ENCODE data around the gene ZNF280C. TPM values are rescaled to one million over a fixed set of nuclear protein-coding genes. Genes with fewer than 3 reads are reported as not detected.

ZNF280C gene
- total RNA-seq, 1 experiment from 2014 or later: 7.8 TPM

DNA sequence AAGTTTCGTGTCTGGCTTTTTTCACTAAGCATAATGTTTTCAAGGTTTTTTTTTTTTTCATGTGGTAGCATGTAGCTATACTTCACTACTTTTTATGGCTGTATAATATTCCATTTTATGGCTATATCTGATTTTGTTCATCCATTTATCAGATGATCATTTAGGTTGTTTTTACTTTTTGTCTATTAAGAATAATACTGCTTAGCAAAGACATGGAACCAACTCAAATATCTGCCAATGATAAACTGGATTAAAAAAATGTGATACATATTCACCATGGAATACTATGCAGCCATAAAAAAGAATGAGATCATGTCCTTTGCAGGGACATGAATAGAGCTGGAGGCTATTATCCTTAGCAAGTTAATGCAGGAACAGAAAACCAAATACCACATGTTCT, 32.7 kb upstream of the ZNF280C start:
- no peak for DNase-seq
- POLR2A ChIA-PET (ENCODE audit: unreplicated experiment): no interaction called here
- Histone ChIP-seq H3K4me1 (replicated peaks; ENCODE audit: insufficient read depth) (peaks cover 15% of the 10 kb centered on the region), H4K20me1 (ENCODE audit: insufficient read depth) (no peaks in the 10 kb centered on the region), H3K9me2 (ENCODE audit: insufficient read depth) (no peaks in the 10 kb centered on the region), H3K36me3 (ENCODE audit: low read depth) (no peaks in the 10 kb centered on the region), H3K4me2 (no peak overlapping the region), H3F3A (ENCODE audit: insufficient read depth, low read depth) (no peaks in the 10 kb centered on the region), H3K4me3 (no peak overlapping the region), H3K9me3 (ENCODE audit: insufficient read depth, low read depth) (peaks cover 3% of the 10 kb centered on the region; the same call in 1 of the 2 replicates), H3K79me2 (ENCODE audit: low read depth) (no peaks in the 10 kb centered on the region), H3K27me3 (ENCODE audit: insufficient read depth, low read depth) (no peaks in the 10 kb centered on the region), H2AFZ (no peak overlapping the region), H3K27ac (no peak overlapping the region)
- BruUV-seq (replicated peaks): no TSS peak
- intact Hi-C loops (cut with micrococcal nuclease; ENCODE audit: unreplicated experiment): no loop called here
- CTCF ChIA-PET: interaction anchor here (0.6 kb wide), 1 partner anchor 220 kb away, joined by 7 read pairs; no protein-coding TSS in a partner anchor
- no peak for TF ChIP-seq EZH2 (IDR thresholded peaks at IDR 0.05; ENCODE audit: low read depth)
- TF ChIP-seq, protein P1, sequence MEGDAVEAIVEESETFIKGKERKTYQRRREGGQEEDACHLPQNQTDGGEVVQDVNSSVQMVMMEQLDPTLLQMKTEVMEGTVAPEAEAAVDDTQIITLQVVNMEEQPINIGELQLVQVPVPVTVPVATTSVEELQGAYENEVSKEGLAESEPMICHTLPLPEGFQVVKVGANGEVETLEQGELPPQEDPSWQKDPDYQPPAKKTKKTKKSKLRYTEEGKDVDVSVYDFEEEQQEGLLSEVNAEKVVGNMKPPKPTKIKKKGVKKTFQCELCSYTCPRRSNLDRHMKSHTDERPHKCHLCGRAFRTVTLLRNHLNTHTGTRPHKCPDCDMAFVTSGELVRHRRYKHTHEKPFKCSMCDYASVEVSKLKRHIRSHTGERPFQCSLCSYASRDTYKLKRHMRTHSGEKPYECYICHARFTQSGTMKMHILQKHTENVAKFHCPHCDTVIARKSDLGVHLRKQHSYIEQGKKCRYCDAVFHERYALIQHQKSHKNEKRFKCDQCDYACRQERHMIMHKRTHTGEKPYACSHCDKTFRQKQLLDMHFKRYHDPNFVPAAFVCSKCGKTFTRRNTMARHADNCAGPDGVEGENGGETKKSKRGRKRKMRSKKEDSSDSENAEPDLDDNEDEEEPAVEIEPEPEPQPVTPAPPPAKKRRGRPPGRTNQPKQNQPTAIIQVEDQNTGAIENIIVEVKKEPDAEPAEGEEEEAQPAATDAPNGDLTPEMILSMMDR (conservative IDR thresholded peaks at IDR 0.05): no peak

DNA sequence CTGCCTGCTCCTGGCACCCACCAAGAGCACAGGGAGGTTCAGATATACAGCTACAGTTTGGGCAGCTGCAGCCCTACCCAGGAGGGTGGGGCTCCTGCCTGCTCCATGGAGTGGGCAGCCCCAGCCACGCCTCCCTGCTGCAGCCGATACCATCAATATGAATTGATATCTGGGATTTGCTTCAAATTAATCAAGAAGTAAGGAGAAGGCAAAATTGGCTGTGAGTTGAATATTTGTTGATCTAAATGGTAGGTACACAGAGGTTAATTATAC, 31.2 kb upstream of the ZNF280C start:
- Histone ChIP-seq H3K4me3 (no peak overlapping the region), H3K79me2 (ENCODE audit: low read depth) (no peaks in the 10 kb centered on the region), H3K9me2 (ENCODE audit: insufficient read depth) (peaks cover 4% of the 10 kb centered on the region; the same call in 1 of the 2 replicates), H3K9me3 (ENCODE audit: insufficient read depth, low read depth) (peaks cover 3% of the 10 kb centered on the region; the same call in 1 of the 2 replicates), H3K4me1 (replicated peaks; ENCODE audit: insufficient read depth) (peaks cover 18% of the 10 kb centered on the region), H4K20me1 (ENCODE audit: insufficient read depth) (0 out of 2 replicates have a peak, but pooled peaks cover 5% of the 10 kb centered on the region), H3K36me3 (ENCODE audit: low read depth) (no peaks in the 10 kb centered on the region), H2AFZ (no peak overlapping the region), H3K4me2 (no peak overlapping the region), H3K27ac (no peak overlapping the region), H3K27me3 (ENCODE audit: insufficient read depth, low read depth) (no peaks in the 10 kb centered on the region), H3F3A (ENCODE audit: insufficient read depth, low read depth) (no peaks in the 10 kb centered on the region)
- no TSS peak for BruUV-seq (replicated peaks)
- DNase-seq: no peak
- POLR2A ChIA-PET (ENCODE audit: unreplicated experiment): interaction anchor here (0.6 kb wide), 1 partner anchor 614 kb away, joined by 3 read pairs; no protein-coding TSS in a partner anchor
- intact Hi-C loops (cut with micrococcal nuclease; ENCODE audit: unreplicated experiment): no loop called here
- no peak for TF ChIP-seq EZH2 (IDR thresholded peaks at IDR 0.05; ENCODE audit: low read depth)
- TF ChIP-seq, protein P1 (conservative IDR thresholded peaks at IDR 0.05): no peak
- CTCF ChIA-PET: no interaction called here

DNA sequence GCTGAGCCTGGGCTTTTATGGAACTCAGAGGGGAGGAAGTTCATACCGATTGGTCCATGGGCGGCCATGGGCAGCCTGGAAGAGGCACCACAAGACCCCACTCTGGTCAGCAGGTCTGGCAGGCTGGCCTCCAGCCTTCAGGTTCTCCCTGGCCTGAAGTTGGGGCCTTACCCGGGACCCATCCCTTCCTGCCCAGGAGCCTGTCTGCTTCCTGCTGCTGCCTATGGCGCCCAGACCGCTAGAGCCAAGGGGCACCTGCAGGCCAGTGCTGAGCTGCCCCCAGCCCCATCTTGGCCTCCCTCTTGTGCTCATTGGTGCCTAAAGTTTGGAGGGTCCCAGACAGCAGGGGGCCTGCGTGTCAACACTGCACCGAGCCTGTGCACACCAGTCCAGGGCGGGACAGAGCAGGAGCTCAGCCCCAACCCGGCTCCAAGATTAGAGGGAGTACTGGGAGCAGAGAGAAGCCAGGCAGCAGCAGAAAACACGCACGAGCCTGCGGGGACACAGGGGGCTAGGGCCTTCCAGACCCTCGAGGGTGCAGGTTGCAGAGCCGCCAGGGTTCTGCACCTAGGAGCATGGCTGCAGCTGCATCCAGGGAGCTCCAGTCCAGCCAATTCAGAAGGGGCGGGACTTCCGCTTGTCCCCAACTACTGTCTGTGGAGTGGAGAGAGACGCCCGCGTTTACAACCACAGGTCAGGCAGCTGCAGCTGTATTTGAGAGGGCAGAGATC, 30.7 kb upstream of the ZNF280C start:
- no peaks in the 10 kb centered on the region for H3K79me2 ChIP-seq (ENCODE audit: low read depth)
- no peaks in the 10 kb centered on the region for H3K27me3 ChIP-seq (ENCODE audit: insufficient read depth, low read depth)
- H3K9me3 ChIP-seq (ENCODE audit: insufficient read depth, low read depth): peaks cover 3% of the 10 kb centered on the region; the same call in 1 of the 2 replicates
- peak overlapping the region; percentile 61 for H2AFZ ChIP-seq
- 0 out of 2 replicates have a peak, but pooled peaks cover 5% of the 10 kb centered on the region for H4K20me1 ChIP-seq (ENCODE audit: insufficient read depth)
- 0 out of 2 replicates have a peak overlapping the region, but pooled peaks have one; percentile 20 for H3K4me2 ChIP-seq
- no peaks in the 10 kb centered on the region for H3F3A ChIP-seq (ENCODE audit: insufficient read depth, low read depth)
- no peak for TF ChIP-seq EZH2 (IDR thresholded peaks at IDR 0.05; ENCODE audit: low read depth)
- TF ChIP-seq, protein P1 (conservative IDR thresholded peaks at IDR 0.05): no peak
- no peaks in the 10 kb centered on the region for H3K36me3 ChIP-seq (ENCODE audit: low read depth)
- BruUV-seq (replicated peaks): no TSS peak
- H3K4me1 ChIP-seq (replicated peaks; ENCODE audit: insufficient read depth): peaks cover 18% of the 10 kb centered on the region
- CTCF ChIA-PET: no interaction called here
- DNase-seq: peak in 1 of 2 experiments; percentile 18
- peaks cover 5% of the 10 kb centered on the region; the same call in 1 of the 2 replicates for H3K9me2 ChIP-seq (ENCODE audit: insufficient read depth)
- H3K27ac ChIP-seq: no peak overlapping the region
- POLR2A ChIA-PET (ENCODE audit: unreplicated experiment): interaction anchor here (0.6 kb wide), 1 partner anchor 614 kb away, joined by 3 read pairs; no protein-coding TSS in a partner anchor
- intact Hi-C loops (cut with micrococcal nuclease; ENCODE audit: unreplicated experiment): no loop called here
- no peak overlapping the region for H3K4me3 ChIP-seq

Measured in PC-9 (cell line).